ENCODE data around the gene POLR2E. TPM values are rescaled to one million over a fixed set of nuclear protein-coding genes. Genes with fewer than 3 reads are reported as not detected.

Gene POLR2E
- total RNA-seq, 4 donors from 2014 or later: 81.6 to 136 (median 121) TPM

DNA sequence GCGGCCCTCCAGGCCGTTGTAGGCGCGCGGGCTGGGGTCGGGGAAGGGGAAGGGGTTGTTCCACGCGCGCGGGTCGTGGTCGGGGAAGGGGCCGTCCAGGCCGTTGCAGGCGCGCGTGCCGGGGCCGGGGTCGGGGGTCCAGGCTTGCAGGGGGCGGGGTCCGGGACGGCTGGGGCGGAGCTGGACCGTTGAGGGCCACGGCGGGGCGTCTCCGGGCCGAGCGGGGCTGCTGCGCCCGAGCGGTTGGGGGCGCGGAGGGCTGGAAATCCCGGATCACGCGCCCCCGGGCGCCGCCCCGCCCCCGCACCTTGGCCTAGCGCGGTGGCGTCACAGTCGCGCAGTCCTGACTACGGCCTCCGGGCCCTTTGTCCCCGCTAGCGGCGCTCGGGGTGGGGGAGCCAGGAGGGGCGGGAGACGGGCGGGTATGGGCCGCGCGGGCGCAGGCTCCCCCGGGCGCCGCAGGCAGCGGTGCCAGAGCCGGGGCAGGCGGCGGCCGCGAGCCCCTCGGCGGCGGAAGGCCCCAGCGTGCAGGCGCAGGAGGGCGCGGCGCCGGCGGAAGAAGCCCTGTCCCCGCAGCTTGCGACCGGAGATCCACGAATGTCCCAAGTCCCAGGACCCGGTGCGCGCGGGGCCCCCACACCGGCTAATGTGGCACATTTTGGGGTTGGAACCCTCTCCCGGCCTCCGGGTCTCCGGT is 9.3 kb upstream of the POLR2E start:
- Histone ChIP-seq H3K9me3 (no peaks in the 10 kb centered on the region), H3K4me3 (peak overlapping the region; percentile 61 to 98 (median 82)), H3K27ac (peak overlapping the region; percentile 91 to 99 (median 97)), H3K36me3 (peaks cover 3 to 38% (median 14%) of the 10 kb centered on the region in 3 donors), H3K27me3 (no peaks in the 10 kb centered on the region), H3K4me1 (peaks cover 0 to 68% (median 48%) of the 10 kb centered on the region in 4 donors)
- WGBS, 2 donors: 2% methylated on average over 38 to 45 of the region's 93 CpGs
- DNase-seq (ENCODE audit: low spot score in 2 of 2): peak; percentile 59 to 67
- no peak for TF ChIP-seq EP300 (IDR thresholded peaks at IDR 0.05)
- peak in 1 of 2 donors; percentile 31 for TF ChIP-seq POLR2A (IDR thresholded peaks at IDR 0.05)
- TF ChIP-seq, protein P1, sequence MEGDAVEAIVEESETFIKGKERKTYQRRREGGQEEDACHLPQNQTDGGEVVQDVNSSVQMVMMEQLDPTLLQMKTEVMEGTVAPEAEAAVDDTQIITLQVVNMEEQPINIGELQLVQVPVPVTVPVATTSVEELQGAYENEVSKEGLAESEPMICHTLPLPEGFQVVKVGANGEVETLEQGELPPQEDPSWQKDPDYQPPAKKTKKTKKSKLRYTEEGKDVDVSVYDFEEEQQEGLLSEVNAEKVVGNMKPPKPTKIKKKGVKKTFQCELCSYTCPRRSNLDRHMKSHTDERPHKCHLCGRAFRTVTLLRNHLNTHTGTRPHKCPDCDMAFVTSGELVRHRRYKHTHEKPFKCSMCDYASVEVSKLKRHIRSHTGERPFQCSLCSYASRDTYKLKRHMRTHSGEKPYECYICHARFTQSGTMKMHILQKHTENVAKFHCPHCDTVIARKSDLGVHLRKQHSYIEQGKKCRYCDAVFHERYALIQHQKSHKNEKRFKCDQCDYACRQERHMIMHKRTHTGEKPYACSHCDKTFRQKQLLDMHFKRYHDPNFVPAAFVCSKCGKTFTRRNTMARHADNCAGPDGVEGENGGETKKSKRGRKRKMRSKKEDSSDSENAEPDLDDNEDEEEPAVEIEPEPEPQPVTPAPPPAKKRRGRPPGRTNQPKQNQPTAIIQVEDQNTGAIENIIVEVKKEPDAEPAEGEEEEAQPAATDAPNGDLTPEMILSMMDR (IDR thresholded peaks at IDR 0.05): peak in 2 of 5 experiments; percentile 30 to 52

DNA sequence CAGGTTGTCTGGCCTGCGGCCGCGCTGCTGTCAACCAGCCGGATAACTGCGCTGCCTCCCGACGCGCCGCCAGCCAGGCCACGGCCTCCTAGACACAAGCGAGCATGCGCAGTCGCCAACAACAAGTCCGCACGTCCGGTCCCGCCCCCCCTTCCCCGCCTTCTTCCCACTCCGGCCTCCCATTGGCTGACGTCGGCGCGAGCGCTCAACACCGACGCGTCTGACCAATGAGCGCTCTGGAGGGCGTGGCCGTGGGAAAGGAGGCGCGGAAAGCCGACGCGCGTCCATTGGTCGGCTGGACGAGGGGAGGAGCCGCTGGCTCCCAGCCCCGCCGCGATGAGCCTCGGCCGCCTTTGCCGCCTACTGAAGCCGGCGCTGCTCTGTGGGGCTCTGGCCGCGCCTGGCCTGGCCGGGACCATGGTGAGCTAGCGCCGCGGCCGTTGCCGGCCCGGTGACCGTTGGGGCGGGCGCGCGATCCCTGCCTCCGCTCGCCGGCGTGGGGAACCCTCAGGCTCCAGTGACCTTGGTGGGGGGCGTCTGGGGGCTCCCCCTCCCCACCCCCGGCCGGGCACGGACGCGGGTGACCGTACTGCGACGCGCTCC is 8.6 kb upstream of the POLR2E start, which contains the start of gene GPX4:
Gene GPX4, plus strand, starts transcription at position 287 of the 603 bp plus-strand sequence. Its CDS starts 50 bp downstream, at position 337.
- H3K9me3 ChIP-seq: no peaks in the 10 kb centered on the region
- H3K27ac ChIP-seq: peak within 1 kb of the TSS; percentile 91 to 99 (median 97)
- peaks cover 0 to 74% (median 55%) of the 10 kb centered on the region in 4 donors for H3K4me1 ChIP-seq
- peak within 1 kb of the TSS; percentile 61 to 98 (median 82) for H3K4me3 ChIP-seq
- DNase-seq (ENCODE audit: low spot score in 2 of 2): peak; percentile 99
- H3K36me3 ChIP-seq: peaks cover 3 to 31% (median 7%) of the 10 kb centered on the region in 3 donors
- no peaks in the 10 kb centered on the region for H3K27me3 ChIP-seq
- WGBS, 2 donors: 0 to 1% methylated on average over 26 to 34 of the region's 75 CpGs
- TF ChIP-seq, protein P1 (IDR thresholded peaks at IDR 0.05): peak in 2 of 5 experiments; percentile 9 to 38
- TF ChIP-seq EP300 (IDR thresholded peaks at IDR 0.05) (peak; percentile 95 to 98), POLR2A (IDR thresholded peaks at IDR 0.05) (peak; percentile 88 to 98)

DNA sequence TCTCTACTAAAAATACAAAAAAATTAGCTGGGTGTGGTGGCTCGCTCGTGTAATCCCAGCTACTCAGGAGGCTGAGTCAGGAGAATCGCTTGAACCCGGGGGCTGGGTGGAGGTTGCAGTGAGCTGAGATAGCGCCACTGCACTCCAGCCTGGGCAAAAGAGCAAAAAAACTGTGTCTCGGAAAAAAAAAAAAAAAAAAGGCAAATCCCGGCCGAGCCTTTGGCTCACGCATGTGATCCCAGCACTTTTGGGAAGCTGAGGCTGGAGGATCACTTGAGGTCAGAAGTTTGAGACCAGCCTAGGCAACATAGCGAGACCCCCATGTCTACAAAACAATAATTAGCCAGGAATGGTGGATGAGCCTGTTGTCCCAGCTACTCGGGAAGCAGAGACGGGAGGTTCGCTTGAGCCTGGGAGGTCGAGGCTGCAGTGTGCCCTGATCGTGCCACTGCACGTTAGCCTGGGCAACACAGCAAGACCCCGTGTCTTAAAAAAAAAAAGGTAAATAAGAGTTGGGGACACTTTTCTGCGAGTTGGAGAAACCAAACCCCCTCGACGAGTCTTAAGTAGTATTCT is 8.0 kb upstream of the POLR2E start:
- H3K9me3 ChIP-seq: no peaks in the 10 kb centered on the region
- peak overlapping the region; percentile 91 to 99 (median 94) for H3K27ac ChIP-seq
- H3K27me3 ChIP-seq: no peaks in the 10 kb centered on the region
- no peak for DNase-seq (ENCODE audit: low spot score in 2 of 2)
- TF ChIP-seq POLR2A (IDR thresholded peaks at IDR 0.05) (no peak), EP300 (IDR thresholded peaks at IDR 0.05) (no peak)
- TF ChIP-seq, protein P1 (IDR thresholded peaks at IDR 0.05): no peak
- H3K36me3 ChIP-seq: peaks cover 3 to 25% (median 4%) of the 10 kb centered on the region in 3 donors
- peak overlapping the region; percentile 39 to 88 (median 54) for H3K4me3 ChIP-seq
- H3K4me1 ChIP-seq: peaks cover 0 to 80% (median 60%) of the 10 kb centered on the region in 4 donors
- WGBS, 2 donors: 28 to 32% methylated on average over 18 to 20 of the region's 20 CpGs

DNA sequence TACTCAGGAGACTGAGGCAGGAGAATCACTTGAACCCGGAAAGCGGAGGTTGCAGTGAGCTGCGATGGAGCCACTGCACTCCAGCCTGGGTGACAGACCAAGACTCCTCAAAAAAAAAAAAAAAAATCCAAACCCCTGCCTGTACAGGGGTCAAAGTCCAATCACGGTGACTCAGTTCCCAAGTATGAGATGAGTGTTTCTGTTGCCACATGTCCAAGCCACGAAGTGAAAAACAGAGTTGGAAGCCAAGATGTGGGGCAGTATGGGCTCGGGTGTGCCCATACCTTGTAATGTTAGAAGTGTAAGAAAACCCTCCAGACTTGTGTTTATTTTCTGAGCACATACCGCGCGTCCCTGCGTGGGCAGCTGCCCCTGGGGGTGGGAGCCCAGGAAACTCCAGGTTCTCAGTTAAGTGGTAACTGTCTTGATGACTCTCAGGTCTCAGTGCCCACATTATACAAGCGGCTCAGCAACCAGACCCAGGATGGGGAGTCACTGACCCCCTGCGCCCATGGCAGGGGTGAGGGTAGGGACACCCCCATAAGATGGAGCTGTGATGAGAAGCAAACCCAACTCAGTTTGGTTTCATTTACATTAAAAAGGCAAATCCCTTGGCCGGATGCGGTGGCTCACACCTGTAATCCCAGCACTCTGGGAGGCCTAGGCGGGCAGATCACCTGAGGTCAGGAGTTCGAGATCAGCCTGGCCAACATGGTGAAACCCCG is 7.4 kb upstream of the POLR2E start:
- peaks cover 0 to 19% (median 4%) of the 10 kb centered on the region in 3 donors for H3K36me3 ChIP-seq
- H3K9me3 ChIP-seq: no peaks in the 10 kb centered on the region
- H3K4me3 ChIP-seq: peak overlapping the region in 3 of 4 donors; percentile 4 to 15 (median 4)
- peak in 1 of 2 donors; percentile 82 for DNase-seq (ENCODE audit: low spot score in 2 of 2)
- TF ChIP-seq, protein P1 (IDR thresholded peaks at IDR 0.05): no peak
- TF ChIP-seq EP300 (IDR thresholded peaks at IDR 0.05): peak; percentile 27 to 88
- H3K27me3 ChIP-seq: no peaks in the 10 kb centered on the region
- WGBS, 2 donors: 53 to 56% methylated on average over 17 of the region's 17 CpGs
- peak overlapping the region; percentile 91 to 99 (median 94) for H3K27ac ChIP-seq
- H3K4me1 ChIP-seq: peaks cover 0 to 86% (median 65%) of the 10 kb centered on the region in 4 donors
